Neural progenitor cell (in vitro differentiated cells): Measurements from ENCODE around the gene FOXD4L3.
"Not testable (repeated sequence)": the region's sequence is repeated elsewhere in the genome, so short reads cannot be mapped to it uniquely, and the experiment has no call there.

Source experiments
- CTCF ChIP-seq: fragments of 200-600 bp; sonication (generic); IDR thresholded peaks from 2 replicates; pipeline ENCODE4 v1.5.1; 2017; ENCODE audit warnings: antibody characterized with exemption, mild to moderate bottlenecking
- EZH2phosphoT487 ChIP-seq: fragments of 200-600 bp; sonication (generic); IDR thresholded peaks from 2 replicates; pipeline ENCODE4 v1.6.1; 2017; ENCODE audit warnings: antibody characterized with exemption

GRCh38 chr9:68305680-68306285 lies 3.1 kb downstream of the FOXD4L3 start:
- TF ChIP-seq CTCF, EZH2phosphoT487: not testable (repeated sequence)
